ENCODE data around the gene TNS1.

- TF ChIP-seq CTCF (conservative IDR thresholded peaks at IDR 0.05; ENCODE audit: low read length) (no peak), EZH2phosphoT487 (IDR thresholded peaks at IDR 0.05; ENCODE audit: borderline replicate concordance) (no peak)
Measured at GRCh38 chr2:217857624-217858506, 144.9 kb downstream of the TNS1 start.

Data from Loucy (cell line).